Measurements from ENCODE around the gene AGPAT1.
"Not testable (repeated sequence)": the region's sequence is repeated elsewhere in the genome, so short reads cannot be mapped to it uniquely, and the experiment has no call there.

The AGPAT1 gene, protein sequence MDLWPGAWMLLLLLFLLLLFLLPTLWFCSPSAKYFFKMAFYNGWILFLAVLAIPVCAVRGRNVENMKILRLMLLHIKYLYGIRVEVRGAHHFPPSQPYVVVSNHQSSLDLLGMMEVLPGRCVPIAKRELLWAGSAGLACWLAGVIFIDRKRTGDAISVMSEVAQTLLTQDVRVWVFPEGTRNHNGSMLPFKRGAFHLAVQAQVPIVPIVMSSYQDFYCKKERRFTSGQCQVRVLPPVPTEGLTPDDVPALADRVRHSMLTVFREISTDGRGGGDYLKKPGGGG

DNA sequence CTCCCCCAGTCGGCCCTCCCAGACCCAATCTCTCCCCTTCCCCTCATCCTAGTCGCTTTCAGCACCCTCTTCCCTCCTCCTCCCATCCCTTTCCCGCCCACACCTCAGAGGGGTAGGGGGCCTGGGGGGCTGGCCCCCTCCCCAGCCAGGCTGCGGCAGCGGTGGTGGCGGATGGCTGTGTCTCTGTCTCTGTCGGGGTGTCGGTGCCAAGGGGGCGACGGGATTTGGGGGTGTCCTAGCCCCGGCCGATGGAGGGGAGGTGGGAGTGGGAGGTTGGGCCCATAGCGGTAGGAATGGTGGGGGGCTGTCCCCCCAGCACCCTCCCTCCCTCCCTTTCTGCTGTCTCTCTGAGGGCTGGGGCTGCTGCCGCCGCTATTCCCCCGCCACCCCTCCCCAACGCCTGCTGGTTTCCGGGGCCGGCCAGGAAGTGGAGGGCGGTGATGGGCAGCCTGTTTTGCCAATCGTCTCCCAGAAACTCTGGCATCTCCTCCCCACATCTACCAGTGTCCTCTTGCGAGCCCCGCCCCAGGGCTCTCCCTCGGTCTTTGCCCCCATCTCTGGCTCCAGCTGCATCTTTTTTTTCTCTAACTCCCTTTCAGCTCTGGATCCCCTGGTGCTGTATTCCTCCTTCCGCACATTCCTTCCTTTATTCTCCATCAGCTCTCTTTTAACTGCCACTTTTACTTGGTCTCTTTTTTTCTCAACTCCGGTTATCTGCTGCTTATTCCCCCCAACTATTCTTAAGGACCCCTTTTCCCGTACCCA lies at the start of gene AGPAT1:
AGPAT1 (minus strand) TSS at position 374 of the 765 bp plus-strand sequence. CDS start 4,588 bp downstream, outside the sequence.
- DNase-seq (ENCODE audit: low read depth, low spot score): peak; percentile 95

DNA sequence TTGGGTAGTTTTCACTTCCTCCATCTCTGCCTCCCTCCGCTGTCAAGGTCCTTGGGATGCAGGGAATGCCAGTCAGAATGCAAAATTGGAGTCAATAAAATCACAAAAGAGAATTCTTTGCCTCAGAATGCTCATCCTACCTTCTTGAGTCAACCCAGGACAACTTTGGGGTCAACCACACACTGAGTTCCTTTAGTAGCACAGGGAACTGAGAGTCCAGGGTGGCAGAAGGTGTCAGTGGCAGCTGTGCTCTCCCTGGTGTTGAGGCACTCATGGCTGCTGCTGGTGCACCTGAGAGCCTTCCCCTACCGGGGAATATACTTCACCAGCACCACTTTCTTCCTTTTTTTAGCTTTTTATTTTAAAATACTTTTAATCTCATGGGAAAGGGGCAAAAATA lies 48.8 kb upstream of the AGPAT1 start:
- no peak for DNase-seq (ENCODE audit: low read depth, low spot score)

DNA sequence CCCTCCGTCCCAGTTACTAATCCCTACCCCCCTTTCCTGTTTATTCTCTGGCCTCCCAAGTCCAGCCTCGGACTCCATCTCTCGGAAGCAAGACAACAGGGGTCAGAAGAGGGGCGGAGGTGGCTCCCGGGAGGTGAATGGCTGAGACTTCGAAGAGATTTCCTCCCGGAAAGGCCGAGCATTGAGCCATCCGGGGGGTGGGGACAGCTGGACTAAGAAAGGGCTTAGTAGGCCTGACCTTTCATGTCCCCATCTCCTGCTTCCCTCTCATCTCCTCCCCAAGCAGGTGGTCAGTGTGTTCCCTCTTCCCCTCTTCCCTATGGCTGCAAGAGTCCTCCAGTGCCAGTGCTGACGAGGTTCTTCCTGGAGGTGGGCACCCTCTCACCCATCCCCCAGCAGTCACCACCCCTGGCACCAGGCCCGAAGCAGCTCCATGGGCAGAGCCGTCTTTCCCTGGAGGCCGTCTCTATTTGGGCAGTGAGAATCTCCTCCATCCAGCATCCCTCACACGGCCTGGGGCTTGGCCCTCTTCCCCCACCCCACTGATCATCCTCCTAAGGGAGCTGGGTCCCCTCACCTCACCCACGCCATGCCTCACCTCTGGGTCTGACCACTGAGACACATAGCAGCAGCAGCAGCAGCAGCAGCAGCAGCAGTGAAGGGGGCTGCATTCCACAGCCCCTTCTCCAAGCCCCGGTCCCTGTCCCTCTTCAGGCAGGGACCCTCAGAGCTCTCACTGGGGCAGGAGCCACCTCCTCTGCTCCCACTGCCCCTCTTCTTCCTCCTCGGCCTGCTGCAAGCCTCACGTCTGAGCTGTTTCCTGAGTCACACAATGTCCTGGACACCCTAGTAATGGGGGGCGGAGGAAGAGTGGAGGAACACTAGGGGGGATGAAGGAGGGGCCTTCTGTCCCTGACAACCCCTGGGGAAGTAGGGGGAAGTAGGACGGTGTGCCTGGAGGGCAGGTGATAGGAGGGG lies 47.7 kb upstream of the AGPAT1 start, which contains the start of gene NOTCH4:
NOTCH4 (minus strand) TSS at position 810 of the 978 bp plus-strand sequence; CDS start at position 671, 139 bp downstream.
- no peak for DNase-seq (ENCODE audit: low read depth, low spot score)

DNA sequence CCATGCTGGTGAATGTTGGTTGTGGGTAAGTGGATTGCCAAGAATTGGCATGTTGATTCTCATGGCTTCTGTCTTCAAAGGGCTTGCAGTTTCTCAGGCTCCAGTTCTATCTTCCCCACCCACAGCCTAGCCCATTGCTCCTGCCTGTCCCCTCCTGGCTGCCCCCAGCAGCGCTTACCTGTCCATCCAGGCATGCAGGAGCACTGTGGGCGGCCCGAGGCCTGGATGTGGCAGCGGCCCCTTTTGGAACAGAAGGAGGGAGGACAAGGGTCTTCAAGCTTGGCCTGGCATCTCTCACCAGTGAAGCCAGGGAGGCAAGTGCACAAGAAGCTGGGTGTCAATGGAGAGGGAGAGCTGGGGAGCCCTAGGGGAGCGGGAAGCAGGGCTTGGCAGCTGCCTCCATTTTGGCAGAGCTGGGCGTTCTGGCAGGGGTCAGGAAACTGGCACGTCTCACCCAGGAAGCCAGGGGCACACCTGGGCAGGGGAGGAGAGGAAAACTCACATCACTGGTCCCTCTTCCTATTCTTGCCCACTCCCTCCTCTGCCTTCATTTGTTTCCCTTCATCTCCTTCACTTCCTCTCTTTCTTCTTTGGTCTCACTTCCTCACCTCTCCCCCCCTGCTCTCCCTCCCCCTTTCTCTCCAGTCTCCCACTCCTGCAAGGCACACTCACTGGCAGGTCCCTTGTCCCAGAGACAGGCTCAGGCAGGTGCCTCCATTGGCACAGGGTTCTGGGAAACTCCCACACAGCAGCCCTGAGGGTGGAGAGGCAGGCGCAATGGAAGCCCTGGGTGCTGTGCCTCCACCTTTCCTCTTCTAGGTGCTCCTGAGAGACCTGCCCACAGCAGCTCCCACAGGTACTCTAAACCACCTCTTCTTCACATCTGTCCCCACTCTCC lies 46.7 kb upstream of the AGPAT1 start:
- no peak for DNase-seq (ENCODE audit: low read depth, low spot score)

DNA sequence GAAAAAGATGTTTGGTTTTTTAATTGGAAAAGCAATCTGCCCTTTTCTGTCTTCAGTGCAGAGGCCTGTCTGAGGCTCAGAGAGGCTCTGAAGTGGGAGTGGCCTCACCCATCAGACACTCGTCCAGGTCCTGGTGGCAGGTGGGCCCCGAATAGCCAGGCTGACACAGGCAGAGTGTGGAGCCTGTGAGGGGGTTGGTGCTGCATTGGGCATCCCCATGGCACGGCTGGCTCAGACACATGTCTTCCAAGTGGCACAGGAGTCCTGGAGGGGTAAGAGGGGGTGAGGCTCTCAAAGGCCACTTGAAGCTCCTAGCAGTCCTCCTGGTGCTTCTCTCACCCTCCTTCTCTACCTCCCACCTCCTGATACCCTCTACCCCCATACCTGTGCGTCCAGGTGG lies 44.1 kb upstream of the AGPAT1 start:
- DNase-seq (ENCODE audit: low read depth, low spot score): no peak

DNA sequence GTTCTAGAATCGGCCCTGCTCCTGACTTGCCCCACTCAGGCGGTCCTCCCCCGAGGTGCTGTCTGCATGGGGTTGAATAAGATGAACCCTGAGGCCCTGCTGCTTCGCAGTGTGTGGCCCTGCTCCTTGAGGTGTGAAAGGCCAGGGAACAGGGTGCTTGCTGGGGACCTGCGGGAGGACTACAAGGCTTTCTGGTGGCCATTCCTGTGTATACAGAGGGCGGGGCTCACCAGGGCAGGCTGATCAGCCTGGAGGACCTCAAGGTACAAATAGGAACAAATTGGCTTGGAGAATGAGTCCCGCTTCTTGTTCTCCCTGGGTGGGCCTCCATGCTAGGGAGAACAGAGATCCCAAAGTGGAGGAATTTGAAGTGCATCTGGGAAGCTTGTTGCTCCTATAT lies 42.3 kb upstream of the AGPAT1 start:
- DNase-seq (ENCODE audit: low read depth, low spot score): no peak

DNA sequence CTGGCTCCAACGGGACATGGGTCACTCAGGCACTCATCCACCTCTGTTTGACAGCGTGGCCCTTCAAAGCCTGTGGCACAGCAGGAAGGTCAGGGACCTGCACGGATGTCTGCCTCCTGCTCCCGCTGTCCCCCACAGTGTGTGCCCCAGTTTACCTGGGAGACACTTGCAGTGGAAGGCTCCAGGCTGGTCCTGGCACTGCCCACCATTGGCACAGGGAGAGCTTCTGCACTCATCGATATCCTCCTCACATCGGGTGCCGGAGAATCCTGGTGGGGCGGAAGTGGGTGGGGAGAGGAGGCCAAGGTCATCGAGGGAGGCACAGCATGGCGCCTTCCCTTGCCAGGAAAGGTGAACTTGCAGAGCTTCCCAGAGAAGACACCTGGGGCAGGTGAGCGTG lies 41.1 kb upstream of the AGPAT1 start:
- DNase-seq (ENCODE audit: low read depth, low spot score): no peak

DNA sequence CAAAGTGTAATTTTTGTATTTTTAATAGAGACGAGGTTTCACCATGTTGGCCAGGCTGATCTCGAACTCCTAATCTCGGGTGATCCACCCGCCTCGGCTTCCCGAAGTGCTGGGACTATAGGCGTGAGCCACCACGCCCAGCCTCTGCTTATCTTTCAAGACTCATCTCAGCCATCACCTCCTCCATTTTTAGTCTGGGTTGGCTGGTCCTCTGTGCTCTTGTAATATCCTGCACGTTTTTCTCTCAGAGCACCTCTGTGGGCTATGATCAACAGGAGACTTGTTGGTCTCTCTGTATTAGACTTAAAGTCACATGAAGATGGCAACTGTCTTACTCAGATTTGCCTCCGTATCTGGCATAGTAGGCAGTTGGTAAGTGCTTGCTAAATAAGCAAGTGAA lies 40.4 kb upstream of the AGPAT1 start:
- DNase-seq (ENCODE audit: low read depth, low spot score): no peak

DNA sequence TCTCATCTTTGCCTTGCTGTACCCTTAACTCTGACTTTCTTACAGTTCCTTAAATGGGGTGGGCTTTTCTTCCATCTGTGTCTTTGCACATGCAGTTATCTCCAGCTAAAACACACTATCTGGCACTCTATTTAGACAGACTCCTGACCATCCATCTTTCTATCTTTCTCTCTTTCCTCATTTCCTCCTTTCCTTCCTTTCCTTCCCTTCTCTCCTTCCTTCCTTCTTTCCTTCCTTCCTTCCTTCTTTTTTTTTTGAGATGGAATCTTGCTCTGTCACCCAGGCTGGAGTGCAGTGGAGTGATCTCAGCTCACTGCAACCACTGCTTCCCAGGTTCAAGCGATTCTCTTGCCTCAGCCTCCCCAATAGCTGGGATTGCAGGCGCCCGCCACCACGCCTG lies 39.7 kb upstream of the AGPAT1 start:
- DNase-seq (ENCODE audit: low read depth, low spot score): no peak

DNA sequence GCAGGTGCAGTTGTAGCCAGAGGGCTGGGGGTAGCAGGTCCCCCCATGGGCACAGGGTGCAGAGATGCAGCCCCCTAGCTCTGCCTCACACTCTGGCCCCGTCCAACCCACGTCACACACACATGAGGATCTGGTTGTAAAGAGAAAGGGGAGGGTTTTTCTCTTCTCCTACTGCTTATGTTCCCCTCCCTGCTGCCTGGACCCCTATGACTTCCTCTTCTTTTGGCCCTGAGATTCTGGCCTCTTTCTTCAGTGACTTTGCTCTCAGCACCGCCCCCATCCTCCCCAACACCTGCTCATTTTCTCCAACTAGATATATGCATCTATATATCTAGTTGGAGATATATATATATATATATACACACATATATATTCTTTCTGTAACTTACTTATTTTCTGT lies 38.2 kb upstream of the AGPAT1 start:
- no peak for DNase-seq (ENCODE audit: low read depth, low spot score)

DNA sequence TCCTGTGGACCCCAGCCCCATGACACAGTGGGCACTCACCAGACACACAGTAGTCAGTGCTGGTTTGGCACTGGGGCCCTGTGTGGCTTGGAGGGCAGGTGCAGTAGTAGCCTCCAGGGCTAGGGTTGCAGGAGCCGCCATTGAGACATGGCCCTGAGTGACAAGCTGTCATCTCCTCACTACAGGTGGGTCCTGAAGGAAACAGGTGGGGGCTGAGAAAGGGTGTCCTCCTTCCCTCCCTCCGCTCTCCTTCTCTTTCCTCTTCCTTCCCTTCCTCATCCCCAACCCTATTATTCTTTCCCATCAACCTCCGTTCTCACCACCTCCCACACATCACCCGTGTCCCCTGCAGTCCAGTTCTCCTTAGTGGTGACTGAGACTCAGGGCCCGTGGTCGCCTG lies 37.8 kb upstream of the AGPAT1 start:
- DNase-seq (ENCODE audit: low read depth, low spot score): no peak

DNA sequence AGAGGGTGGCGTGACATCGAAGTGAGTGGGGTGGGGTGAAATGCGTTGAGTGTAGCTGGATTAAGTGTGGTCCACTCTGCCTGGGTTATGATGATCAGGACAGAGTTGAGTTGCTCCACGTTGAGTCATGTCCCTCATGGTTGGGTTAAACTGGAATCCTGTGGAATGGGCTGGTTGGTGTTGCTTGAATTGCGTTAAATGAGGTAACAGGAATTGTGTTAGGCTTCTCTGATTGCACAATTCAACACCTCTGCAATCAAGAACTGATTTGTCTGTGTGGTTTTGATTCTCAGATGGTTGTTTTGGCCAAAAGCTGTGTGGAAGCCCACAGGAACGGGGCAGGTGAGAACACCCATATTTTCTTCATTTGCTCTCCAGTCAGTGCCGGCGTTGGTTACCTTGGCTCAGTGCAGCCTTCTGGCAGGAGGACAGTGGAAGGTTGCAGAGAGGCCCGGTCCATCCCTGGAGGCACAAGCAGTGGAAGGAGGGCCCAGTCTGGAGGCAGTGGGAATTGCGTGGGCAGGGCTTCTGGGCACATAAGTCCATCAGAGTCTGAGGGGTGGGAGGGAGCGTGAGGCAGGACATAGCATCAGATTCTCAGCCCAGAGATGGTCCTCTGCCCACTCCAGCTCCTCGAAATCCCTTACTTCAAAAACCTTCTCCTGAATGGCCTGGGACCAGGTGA lies 36.3 kb upstream of the AGPAT1 start:
- no peak for DNase-seq (ENCODE audit: low read depth, low spot score)

DNA sequence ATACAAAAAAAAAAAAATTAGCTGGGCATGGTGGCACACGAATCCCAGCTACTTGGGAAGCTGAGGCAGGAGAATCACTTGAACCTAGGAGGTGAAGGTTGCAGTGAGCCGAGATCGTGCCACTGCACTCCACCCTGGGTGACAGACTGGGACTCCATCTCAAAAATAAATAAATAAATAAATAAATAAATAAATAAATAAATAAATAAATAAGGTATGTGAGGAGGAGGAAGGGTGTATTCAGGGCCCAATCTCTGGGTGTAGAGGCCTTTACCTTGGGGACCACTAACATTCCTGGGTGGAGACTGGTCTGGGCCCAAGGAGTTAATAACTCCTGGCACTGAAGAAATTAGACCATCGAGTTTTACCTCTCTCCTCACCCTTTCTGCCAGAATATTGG lies 35.5 kb upstream of the AGPAT1 start:
- not testable (repeated sequence) for DNase-seq (ENCODE audit: low read depth, low spot score)

DNA sequence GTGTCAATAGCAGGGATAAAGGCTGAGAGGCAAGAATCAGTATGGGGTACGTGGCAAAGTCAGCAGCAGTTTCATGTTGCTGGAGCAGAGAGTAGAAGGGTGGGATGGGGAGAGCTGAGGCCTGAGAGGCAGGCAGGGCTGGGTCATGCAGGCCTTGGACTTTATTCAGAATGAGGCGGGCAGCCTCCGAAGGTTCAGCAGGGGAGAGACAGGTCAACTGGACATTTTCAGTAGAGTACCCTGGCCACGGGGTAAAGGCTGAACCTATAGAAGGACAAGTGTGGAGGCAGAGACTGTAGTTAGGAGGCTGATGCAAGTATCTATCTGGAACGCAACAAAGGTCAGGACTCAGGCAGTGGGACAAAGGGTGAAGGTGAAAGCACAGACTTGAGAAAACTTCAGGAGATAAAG lies 34.3 kb upstream of the AGPAT1 start:
- DNase-seq (ENCODE audit: low read depth, low spot score): no peak

DNA sequence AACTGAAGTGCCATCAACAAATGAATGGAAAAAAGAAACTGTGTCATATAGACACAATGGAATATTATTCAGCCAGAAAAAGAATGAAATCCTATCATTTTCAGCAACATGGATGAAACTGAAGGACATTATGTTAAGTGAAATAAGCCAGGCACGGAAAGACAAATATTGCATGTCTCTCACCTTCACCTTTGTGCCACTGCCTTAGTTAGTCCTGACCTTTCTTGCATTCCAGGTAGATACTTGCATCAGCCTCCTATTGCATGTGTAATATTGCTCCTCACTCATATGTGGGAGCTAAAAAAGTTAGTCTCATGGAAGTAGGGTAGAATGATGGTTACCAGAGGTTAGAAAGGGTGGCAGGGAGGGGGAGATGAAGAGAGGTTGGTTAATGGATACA lies 33.1 kb upstream of the AGPAT1 start:
- DNase-seq (ENCODE audit: low read depth, low spot score): no peak

DNA sequence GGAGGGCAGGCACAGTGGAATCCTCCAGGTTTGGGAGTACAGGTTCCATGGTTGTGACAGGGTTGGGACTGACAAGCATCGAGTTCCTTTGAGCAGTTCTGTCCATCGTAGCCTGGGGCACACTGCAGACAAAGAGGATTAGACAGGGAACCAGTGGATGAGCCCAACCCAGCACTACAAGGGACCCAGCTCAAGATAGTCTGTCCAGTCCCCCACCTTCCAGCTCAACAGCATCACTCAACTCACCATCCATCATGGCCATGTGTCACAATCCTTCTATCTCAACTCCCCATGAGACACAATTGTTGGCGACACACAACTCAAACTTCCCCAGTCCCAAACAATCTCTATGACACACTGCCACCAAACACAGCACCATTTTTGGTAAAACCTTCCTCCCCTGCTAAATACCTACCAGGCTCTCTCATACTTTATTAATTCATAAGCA lies 28.4 kb upstream of the AGPAT1 start:
- no peak for DNase-seq (ENCODE audit: low read depth, low spot score)

DNA sequence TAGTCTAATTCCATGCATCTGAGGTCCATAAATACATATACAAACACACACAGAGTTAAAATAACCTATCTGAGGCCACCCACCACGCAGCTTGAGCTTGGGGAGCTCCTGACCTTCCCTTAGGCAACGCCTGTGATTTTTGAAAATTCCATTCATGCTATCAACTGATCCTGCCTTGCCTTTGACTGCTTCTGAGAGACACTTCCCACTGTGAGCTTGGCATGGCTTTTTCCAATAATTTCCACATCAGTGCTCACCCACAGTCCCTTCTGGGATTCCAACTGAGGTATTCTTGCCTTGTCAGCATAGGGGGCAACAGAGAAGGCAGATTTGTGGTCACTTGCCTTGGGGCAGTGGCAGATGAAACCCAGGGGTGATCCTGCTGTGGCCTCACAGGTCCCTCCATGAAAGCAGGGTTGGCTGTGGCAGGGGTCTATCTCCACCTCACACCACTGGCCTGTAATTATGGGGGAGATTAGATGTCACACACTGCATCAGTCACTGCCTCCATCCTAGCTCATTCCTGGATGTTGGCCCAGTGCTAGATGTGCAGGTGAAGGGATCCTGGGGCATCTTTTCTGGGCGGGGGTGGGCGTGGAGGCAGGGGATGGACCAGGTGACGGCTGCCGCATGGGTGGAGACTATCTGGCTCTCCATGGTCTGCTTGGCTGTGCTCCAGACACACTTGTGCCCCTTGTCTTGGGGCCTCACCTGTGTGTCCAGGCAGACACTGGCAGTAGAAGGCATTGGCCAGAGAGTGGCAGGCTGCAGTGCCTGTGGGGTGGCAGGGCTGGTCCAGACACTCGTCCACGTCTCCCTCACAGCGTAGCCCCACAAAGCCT lies 27.8 kb upstream of the AGPAT1 start:
- DNase-seq (ENCODE audit: low read depth, low spot score): no peak

DNA sequence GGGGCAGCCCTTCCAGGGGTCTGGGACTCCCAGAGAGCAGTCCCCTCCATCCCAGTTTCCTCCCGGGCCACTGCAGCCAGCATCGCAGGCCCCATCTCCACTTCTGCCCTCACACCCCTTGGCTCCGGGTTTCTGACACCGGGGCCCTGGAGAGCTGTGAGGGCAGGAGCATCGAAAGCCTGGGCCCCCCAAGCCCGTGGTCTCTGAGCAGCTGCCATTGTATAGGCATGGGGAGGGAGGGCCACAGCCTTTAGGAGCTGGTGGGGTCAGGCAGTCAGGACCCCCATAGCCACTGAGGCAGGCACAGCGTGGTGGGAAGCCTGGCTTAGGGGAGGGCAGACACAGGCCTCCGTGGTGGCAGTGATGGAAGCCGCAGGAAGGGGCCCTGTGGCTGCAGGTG lies 26.3 kb upstream of the AGPAT1 start:
- DNase-seq (ENCODE audit: low read depth, low spot score): no peak

DNA sequence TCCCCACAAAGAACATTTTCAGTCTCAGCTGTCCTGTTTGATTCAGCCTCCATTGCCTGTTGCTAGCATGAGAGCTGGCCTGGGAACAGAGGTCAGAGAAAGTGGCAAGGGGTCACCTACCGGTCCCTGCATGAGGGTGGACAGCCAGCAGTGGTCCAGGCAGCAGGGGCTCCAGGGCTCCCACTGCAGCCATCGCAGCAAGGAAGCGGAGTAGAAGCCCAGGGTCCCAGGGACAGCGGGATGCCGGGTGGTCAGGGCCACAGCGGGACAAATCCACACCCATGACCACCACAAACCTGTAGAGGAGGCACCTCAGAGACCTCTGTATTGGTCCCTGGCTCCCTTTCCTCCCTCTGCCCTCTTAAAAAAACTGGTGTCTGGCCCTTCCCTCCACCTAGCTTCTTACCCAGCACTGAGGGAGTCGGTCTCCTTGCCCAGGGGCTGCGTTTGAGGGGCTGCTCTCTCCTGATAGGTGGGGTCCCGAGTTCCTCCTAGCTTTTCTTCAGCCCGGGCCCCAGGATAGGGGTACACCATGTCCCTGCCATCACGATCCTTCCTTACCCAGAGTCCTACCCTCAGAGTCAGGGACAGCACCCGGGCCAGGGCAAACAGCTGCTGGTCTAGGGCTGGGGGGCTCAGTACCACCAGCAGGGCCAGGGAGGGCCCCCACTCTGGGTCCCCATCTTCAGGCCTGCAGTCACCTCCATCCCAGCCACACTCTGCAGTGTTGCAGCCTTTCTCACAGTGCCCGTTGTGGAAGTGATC lies 25.0 kb upstream of the AGPAT1 start:
- no peak for DNase-seq (ENCODE audit: low read depth, low spot score)

All from iPS DF 19.7 (cell line).